GM18909 (cell line): Measurements from ENCODE around the gene PRKCQ.
"Not testable (repeated sequence)": the region's sequence is repeated elsewhere in the genome, so short reads cannot be mapped to it uniquely, and the experiment has no call there.

Source experiments
- ATAC-seq: cut with Tn5 transposase; IDR thresholded peaks from one replicate; pipeline ENCODE4 v1.9.1; 2021; ENCODE audit warnings: mild to moderate bottlenecking; ENCODE audit not compliant: unreplicated experiment, poor library complexity

Gene PRKCQ

DNA sequence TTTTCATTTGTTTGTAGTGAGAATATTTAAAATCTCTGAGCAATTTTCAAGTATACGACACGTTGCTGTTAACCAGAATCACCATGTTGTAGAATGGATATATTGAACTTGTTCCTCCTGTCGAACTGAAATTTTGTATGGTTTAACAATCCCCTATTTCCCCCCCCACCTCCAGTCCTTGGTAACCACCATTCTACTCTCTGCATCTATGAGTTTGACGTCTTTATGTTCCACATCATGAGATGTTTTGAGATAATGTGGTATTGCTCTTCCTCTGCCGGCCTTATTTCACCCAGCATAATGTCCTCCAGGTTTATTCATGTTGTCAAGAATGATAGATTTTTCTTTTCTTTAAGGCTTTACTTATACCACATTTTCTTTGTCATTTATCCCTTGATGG is 17.4 kb upstream of the PRKCQ start:
- no peak for ATAC-seq

DNA sequence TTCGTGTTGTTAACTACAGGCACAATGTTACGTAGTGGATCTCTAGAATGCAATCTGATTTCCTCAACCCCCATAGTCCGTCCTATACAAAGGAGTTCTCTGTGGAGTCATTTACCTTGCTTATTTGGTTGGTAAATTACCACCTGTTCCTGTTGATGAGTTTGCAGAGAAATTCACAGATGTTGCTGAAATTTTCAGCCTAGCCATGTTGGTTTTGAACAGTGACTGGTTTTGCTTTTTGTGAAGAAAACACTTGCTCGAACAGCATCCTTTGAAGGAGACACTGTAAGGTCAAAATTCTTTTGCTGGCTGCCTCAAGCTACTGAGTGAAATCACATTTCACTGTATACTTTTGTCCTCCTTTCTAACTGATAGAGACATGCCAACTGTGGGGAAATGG is 15.4 kb upstream of the PRKCQ start:
- no peak for ATAC-seq

DNA sequence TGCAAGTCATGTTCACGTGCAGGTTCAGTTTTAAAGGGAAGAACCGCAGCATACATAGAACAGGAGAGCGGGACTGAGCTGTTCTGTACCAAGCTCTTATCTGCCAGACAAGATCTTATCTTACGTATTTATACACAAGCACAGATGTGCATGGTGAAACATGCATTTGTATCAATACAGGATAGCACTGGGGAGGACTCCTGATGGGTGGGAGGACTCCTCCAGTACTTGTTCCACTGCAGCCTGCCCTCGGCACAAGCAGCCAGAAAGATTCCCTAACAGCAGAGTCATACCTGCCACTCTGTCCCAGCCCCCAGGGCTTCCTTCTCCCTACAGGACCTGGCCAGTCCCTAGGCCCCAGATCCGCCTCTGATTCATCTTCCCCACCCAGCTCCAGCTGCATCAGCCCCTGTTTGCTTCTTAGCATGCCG is 13.2 kb upstream of the PRKCQ start:
- no peak for ATAC-seq

DNA sequence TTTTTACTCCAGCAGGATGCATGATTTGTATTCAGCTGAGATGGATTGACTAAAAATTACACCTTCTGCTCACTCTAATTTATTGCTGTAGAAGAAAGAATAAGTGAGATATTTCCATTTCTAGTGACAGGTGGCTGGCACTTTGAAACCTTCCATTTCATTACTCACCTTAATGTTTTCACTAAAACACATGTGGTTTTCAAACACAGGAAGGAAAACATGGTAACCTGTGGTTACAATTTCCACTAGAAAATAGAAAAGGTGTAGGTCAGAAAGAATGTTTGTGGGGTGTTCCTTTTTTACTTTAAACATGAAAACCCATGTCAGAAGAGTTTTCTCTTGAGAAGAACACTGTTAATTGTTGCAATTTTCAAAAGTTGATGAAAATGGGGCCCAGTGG is 12.0 kb upstream of the PRKCQ start:
- ATAC-seq, result no peak

DNA sequence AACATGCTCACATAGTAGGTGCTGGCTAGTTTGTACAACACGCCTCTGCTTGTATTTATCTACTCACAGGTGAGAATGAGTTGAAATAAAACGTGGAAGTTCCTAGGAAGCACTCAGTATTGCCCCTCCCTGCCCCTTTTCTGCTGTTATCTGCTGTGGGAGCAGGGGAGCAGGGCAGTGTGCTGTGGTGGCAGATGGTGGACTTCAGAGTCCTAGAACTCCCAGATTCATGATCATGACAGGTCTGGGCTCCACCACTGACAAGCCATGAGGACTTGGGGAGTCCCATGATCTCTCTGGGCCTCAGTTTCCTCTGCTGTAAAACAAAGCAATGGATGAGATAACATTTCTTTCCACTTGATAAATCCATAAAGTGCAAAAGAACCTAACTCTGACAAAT is 11.6 kb upstream of the PRKCQ start:
- ATAC-seq, result no peak

DNA sequence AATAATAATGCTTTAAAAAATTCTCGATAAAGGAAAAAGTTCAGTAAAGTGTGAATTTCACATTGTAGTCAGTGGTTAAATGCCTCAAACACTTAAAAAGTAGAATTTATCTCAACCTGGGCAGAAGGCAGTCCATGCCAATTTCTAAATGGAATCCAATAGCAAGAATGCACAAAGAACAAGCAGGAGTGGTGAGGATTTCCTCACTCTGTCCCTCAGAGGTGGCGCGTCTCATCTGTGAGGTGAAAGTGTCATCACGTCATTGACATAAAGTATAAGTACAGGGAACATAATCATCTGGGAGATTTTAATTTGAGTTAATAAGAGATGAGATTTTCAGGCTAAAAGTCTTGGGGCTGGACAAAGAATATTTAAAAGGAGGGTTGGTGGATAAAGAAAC is 10.0 kb upstream of the PRKCQ start:
- no peak for ATAC-seq

DNA sequence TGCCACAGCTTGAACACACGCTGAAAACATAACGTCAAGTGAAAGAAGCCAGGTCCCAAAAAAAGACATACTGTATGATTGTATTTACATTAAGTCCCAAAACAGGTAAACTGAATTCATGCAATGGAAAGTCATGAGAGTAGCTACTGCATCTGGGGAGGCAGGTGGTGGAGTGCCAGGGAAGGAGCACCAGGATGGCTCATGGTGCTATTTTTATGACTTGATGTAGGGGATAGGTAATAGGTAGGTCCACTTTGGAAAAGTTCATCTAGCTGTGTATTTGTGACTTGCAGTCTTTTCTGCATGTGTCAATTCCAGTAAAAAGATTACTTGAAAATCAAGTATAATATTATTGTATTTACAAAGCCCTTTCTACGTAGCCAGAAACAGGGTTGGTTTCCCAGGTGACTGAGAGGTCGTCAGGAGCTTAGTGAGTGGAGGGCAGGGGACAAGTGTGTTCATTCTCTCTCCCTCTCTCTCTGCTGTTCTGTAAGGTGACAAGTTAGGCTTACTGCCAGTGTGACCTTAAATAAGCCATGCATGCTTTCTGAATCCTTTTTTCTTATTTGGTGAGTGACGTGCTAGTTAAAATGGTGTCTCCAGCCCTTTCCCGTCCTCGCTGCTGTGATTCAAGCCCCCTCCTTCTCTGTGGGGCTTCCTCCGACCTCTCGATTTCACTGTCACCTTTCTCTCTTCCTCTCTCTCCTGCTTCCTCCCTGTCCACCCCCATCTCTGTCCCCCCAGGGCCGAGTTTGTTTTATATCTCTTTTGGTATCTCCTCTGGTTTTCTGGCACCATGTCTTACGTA is 9.4 kb upstream of the PRKCQ start:
- ATAC-seq, result no peak

DNA sequence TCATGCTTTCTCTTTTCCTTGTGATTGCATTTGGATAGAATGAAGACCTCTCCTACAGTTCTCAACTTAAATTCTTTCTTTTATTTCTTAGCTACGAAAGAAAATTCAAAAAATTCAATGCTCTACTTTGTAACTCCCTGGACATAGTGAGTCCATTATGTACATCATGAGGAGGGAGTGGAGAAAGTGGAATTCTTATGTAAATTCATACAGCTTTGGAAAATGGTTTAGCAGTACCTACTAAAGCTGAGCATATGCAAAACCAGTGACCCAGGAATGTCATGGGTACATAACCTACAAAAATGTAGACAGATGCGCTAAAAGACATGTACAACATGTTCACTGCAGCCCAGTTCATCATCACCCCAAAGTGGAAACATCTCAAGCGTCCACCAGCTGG is 8.8 kb upstream of the PRKCQ start:
- ATAC-seq, result no peak

DNA sequence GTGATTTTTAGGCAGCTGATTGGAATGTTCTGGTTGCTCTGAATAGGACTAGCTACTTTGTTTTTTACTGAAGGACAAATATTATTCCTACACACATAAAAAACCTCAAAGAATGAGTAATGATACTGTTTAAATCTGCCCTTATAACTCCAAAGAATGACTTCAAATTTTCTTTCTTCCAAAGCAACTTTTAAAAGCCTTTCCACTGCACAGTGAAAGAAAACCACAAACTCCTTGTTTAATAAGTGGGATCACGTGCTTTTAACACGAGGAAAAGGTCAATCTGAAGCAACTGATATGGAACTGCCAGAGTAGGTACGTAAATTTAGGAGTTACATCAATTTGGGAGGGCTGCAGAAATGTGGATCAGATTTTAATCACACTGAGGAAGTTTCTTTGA is 8.0 kb upstream of the PRKCQ start:
- ATAC-seq, result no peak

DNA sequence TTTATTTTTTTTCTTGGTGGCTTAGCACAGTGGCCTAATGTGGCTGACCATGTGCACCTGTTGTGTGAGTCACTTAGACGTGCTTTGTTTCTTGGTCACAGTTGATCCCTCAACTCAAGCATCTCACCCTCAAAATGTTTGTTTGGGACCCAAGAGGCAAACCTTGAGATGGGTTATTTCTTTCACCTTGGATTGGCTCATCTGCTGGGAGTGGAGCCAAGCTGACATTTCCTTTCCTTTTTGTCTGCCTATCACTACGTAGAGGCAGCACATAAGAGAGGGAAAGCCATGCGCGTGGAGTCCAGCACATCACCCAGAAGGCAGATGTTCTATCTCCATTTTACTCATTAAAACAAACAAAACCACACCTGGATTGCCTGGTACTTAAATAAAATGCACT is 6.4 kb upstream of the PRKCQ start:
- no peak for ATAC-seq

DNA sequence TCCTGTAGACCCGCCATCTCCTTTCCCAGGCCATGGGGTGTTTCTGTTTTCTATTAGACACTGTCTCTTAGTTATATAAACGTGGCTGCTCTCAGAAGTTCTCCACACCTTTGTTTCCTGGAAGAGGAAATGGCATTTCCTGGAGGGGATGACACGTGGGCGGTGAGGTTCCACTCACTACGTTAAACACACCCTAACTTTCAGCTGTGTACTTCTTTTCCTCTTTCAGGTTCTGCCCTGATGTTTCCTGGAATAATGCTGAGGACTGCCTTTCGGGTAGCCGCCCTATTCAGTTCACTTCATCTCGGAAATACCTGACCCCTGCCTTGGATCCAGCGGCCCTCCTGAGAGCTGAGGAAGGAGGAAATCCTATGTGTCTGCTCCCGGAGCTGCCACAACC is 3.4 kb upstream of the PRKCQ start:
- no peak for ATAC-seq

DNA sequence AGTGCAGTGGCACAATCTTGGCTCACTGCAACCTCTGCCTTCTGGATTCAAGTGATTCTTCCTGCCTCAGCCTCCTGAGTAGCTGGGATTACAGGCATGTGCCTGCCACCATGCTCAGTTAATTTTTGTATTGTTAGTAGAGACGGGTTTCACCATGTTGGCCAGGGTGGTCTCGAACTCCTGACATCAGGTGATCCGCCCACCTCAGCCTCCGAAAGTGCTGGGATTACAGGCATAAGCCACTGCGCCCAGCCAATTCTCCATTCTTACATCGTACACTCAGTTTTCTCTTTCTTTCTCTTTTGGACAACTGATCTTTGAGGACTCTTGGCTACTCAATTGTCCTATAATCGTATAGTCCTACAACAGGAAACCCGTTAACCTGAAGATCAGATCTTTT is 2.8 kb upstream of the PRKCQ start:
- ATAC-seq, result not testable (repeated sequence)

DNA sequence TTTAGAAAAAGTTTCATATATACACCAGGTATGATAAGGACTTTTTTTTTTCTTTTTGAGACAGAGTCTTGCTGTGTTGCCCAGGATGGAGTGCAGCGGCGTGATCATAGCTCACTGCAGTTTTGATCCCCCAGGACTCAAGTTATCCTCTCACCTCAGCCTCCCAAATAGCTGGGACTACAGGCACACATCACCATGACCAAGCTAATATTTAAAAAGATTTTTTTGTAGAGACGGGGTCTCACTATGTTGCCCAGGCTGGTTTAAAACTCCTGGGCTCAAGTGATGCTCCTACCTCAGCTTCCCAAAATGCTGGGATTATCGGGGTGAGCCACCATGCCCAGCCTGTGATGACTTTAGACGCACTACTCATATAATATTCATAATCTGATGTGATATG is 2.2 kb upstream of the PRKCQ start:
- ATAC-seq, result no peak

DNA sequence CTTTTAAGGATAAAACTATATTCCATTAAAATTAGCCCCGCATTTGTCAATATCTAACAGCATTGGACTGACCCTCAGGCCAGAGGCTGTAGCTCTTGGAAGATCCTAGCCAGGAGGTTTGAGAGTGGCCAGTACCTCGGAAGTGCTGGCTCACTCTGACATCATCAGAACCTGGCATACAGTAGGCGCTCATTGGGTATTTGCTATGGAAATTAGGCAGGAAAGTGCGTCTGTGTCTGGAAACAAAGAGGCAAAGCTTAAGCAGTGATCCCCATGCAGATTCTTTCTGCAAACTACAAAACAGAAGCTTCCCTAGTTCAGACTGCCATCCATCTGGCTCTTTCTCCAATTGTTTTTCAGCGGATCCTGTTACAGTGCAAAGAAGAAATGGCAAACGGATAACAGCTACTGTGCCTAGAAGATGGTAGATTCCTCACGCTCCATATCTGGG is 1.7 kb upstream of the PRKCQ start:
- no peak for ATAC-seq

DNA sequence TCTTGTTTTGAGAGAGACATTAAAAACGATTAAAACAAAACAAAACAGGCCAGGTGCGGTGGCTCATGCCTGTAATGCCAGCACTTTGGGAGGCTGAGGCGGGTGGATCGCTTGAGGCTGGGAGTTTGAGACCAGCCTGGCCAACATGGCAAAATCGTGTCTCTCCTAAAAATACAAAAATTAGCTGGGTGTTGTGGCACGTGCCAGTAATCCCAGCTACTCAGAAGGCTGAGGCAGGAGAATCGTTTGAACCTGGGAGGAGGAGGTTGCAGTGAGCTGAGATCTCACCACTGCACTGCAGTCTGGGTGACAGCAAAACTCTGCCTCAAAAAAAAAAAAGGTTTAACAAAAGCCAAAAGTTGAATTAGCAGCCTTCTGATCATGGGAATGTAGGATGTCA is 1.1 kb upstream of the PRKCQ start:
- ATAC-seq, result not testable (repeated sequence)

DNA sequence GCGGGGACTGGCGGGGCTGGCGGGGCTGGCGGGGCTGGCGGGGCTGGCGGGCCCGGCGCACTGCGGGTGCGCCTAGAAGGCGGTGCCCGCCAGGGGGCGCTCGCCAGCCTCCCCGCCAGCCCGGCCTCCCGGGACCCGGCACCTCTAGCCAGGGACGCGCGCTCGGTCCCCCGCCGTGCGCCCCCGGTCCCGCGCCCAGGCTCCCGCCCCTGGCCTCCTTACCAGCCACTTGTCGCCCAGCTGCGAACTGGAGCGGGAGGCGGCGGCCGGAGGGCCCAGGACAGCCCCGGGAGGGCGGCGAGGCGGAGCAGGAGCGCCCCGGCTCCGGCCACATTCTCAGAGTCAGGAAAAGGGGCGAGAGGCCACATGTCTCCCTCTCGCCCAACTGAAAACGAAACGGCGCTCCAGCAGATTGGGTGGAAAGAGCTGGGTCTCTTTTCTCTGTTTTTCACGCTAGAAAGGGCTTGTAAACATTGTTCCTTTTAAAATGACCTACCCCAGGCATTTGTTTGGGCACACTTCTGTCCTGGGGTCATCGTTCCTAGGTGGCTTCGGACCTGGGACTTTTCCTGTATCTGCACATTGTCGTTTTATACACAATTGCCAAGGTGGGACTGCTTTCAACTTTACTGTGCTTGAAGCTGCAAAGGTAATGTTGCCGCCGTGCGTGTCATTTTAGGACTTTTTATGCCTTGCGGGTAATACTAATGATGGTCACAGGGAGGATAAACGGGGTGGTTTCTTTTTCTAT is 378 bp upstream of the PRKCQ start:
- ATAC-seq, result peak; percentile 91

DNA sequence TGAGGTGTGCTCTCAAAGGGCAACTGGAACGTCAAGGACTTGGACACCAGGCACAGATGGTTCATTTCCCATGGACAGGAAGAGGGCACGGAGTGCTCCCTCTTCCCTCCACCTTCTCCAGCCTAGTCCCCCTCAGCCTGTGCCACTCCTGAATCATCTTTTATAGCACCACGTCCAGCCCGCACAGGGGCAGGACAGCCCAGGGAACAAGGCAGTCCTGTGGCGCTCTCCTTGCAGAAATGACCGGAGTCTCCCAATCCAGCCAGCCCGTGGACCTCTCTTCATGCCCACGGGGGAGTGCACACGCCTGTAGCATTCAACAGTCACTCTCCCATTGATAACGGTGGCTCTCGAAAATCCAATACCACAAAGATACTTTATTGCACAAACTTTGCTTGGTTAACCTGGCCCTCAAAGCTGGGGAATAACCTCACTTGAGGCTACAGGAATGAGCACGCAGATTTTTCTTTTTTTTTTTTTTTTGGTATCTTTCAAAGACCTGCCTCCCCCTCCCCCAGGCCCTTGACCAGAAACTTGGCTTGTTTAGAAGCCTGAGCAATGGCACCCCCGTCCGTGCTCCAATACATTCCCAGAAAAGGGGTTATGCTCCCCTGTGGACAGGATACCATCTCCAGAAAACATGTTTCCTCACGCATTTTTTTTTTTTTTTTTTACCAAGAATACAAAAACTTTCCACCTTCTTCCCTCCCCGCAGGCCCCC is 733 bp downstream of the PRKCQ start:
- no peak for ATAC-seq

DNA sequence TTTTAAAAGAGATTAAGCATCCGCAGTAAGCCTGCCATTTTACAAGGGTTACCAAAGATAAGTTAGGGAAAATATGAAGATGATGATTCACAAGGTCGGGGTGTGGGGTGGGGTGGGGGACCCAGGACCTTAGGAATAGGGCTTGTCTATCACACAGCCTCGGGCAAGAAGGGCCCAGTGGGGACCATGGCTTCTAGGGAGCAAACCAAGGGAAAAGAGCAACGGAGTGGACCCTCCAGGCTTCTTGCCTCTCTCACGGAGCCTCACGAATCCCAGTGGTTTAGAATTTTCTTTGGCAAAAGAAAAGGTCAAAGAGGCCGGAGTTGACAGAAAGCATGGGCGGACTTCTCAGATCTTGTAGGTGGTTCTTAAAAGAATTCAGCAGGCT is 1.3 kb downstream of the PRKCQ start:
- ATAC-seq, result no peak

DNA sequence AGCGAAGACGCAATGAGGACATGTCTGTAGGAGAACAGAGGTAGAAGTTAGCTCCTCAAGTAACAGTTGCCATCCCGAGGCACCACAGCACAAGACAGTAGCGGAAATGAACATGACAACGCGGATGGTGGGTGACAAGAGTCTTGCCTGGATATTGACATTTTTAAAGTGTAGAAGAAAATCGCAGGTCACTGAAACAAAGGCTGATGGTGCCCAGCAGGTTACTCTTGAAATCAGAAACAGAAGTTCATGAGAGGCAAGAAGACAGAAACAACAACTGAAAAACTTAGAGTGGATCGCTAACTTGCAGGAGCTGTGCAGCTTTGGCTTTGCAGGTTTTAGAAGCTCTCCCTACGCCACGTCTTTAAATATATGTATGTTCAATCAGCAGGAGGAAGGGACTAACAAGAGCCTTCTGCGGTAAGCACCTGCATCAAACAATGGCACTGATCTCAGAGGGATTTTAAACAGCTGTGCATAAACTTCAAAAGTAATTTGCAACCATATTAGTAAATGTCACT is 1.8 kb downstream of the PRKCQ start:
- ATAC-seq, result no peak

DNA sequence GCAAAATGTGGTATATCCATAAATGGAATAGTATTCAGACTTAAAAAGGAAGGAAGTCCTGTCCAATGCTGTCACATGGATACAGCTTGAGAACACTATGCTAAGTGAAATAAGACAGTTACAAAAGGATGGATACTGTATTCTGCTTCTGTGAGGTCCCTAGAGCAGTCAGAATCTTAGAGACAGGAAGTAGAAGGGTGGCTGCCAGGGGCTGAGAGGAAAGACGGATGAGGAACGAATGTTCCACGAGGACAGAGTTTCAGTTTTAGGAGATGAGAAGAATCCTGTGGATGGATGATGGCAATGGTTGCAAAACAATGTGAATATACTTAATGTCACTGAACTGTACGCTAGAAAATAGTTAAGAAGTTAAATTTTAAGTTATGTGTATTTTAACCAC is 3.8 kb downstream of the PRKCQ start:
- ATAC-seq, result no peak

DNA sequence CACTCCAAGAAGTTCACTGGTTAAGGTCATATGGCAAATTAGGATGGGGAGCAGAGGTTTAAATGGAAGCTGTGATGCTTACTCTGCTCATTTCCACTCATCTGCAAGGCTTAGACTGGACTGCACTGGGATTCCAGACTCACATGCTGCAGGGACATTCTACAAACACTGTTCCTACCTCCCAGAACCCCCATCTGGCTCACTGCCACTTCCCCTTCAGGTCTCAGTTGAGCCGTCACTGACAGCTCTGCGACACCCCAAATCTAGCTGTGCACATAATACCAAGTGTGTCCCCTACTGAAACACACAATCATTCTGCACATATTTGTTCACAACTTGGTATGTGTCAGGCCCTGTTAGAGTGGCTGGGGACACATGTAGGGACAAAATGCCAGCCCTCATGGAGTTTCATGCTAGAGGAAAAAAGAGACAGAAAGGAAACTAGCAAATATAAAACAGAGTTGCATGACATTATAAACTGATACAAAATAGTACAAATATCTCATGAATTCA is 5.4 kb downstream of the PRKCQ start:
- ATAC-seq, result no peak
